Neutrophil (primary cell): ENCODE measurements around the gene C3orf52.
"Not testable (repeated sequence)": the region's sequence is repeated elsewhere in the genome, so short reads cannot be mapped to it uniquely, and the experiment has no call there.

Source experiments
- H3K27ac ChIP-seq: fragments of 200-600 bp; sonication (generic); 2 replicates; pipeline ENCODE4 v1.5.1; 2016; ENCODE audit warnings: mild to moderate bottlenecking, moderate library complexity
- H3K27me3 ChIP-seq: fragments of 200-600 bp; sonication (generic); 2 replicates; pipeline ENCODE4 v1.6.0; 2016; ENCODE audit warnings: mild to moderate bottlenecking
- H3K36me3 ChIP-seq: fragments of 200-600 bp; sonication (generic); 2 replicates; pipeline ENCODE4 v1.5.1; 2017
- H3K4me1 ChIP-seq, 2 experiments: fragments of 200-600 bp in 1 of 2; sonication (generic) in 1 of 2; 1 replicate in 1 of 2; 2 replicates in 1 of 2; pipeline versions ENCODE4 v1.5.1 to v1.6.1; 2013 to 2016; ENCODE audit warnings: low read depth in 1 of 2, low read length in 1 of 2, mild to moderate bottlenecking in 1 of 2, moderate library complexity in 1 of 2; ENCODE audit not compliant: control insufficient read depth in 1 of 2, insufficient read depth in 1 of 2
- H3K4me3 ChIP-seq, 2 experiments: fragments of 200-600 bp in 1 of 2; sonication (generic) in 1 of 2; 1 replicate in 1 of 2; 2 replicates in 1 of 2; pipeline ENCODE4 v1.5.1; 2013 to 2016; ENCODE audit warnings: low read depth in 1 of 2, low read length in 1 of 2, mild to moderate bottlenecking in 1 of 2, moderate library complexity in 1 of 2
- H3K9me3 ChIP-seq: fragments of 200-600 bp; sonication (generic); 2 replicates; pipeline ENCODE4 v1.5.1; 2016
- TF ChIP-seq, protein P1 (sequence below): fragments of 200-600 bp; sonication (generic); IDR thresholded peaks from 2 replicates; pipeline ENCODE4 v1.5.1; 2016; ENCODE audit warnings: antibody characterized with exemption

The C3orf52 gene, protein sequence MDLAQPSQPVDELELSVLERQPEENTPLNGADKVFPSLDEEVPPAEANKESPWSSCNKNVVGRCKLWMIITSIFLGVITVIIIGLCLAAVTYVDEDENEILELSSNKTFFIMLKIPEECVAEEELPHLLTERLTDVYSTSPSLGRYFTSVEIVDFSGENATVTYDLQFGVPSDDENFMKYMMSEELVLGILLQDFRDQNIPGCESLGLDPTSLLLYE

DNA sequence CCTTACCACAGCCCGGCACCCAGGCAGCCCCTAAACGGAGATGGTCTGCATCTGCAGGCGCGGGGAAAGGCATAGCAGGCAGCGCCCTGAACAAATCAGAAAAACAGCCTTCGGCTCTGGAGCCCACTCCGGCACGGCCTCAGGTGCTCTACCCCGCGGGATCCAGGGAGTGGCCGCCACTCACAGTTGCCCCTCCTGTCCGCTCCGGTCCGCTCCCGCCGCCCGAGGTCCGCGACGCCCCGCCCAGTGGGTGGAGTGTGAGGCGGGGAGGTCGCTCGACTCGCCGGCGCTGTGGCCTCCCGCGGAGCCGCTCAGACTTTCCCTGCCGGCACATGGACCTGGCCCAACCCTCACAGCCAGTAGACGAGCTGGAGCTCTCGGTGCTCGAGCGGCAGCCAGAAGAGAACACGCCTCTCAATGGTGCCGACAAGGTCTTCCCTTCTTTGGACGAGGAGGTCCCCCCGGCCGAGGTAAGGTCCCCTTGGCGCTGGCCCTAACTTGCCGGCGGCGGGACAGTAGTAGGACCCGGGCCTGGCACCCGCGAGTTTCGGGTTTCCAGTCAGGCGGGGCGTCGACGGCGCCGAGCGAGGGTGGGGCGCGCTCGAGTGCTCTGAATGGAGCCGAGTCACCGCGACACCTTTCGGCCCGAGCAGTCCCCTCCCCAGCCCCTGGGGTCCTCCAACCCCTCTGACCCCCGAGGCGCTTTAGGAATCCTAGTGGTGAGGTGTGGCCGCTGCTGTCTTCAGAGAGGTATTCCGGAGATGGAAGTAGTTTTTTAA, at the start of gene C3orf52:
Gene C3orf52 (plus strand): TSS at position 314 of the 779 bp plus-strand sequence. CDS start 19 bp downstream, at position 333.
- Histone ChIP-seq H3K36me3 (no peaks in the 10 kb centered on the region), H3K27me3 (peaks cover 85% of the 10 kb centered on the region), H3K4me3 (peak within 1 kb of the TSS; percentile 32 to 57), H3K4me1 (peaks cover 25 to 30% of the 10 kb centered on the region in 2 experiments), H3K27ac (no peak within 1 kb of the TSS), H3K9me3 (no peaks in the 10 kb centered on the region)
- TF ChIP-seq, protein P1, sequence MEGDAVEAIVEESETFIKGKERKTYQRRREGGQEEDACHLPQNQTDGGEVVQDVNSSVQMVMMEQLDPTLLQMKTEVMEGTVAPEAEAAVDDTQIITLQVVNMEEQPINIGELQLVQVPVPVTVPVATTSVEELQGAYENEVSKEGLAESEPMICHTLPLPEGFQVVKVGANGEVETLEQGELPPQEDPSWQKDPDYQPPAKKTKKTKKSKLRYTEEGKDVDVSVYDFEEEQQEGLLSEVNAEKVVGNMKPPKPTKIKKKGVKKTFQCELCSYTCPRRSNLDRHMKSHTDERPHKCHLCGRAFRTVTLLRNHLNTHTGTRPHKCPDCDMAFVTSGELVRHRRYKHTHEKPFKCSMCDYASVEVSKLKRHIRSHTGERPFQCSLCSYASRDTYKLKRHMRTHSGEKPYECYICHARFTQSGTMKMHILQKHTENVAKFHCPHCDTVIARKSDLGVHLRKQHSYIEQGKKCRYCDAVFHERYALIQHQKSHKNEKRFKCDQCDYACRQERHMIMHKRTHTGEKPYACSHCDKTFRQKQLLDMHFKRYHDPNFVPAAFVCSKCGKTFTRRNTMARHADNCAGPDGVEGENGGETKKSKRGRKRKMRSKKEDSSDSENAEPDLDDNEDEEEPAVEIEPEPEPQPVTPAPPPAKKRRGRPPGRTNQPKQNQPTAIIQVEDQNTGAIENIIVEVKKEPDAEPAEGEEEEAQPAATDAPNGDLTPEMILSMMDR: no peak

DNA sequence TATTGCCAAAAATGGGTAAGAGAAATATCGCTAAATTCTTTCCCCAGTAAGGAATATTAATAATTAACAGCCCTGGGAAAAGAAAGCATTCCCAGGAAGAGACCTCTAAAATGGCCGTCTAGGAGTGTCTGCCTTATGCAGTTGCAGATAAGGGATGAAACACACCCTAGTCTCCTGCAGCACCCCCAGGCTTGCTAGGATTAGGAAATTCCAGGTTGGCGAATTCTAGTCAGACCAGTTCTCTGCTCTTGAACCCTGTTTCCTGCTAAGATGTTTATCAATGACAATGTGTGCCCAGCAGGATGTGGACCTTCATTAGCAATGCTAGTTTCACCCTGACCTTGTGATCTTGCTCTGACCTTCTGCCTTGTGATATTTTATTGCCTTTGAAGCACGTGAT, 49.0 kb upstream of the C3orf52 start:
- H3K36me3 ChIP-seq, H3K27ac ChIP-seq, H3K4me1 ChIP-seq, H3K27me3 ChIP-seq, H3K4me3 ChIP-seq, H3K9me3 ChIP-seq: not testable (repeated sequence)

DNA sequence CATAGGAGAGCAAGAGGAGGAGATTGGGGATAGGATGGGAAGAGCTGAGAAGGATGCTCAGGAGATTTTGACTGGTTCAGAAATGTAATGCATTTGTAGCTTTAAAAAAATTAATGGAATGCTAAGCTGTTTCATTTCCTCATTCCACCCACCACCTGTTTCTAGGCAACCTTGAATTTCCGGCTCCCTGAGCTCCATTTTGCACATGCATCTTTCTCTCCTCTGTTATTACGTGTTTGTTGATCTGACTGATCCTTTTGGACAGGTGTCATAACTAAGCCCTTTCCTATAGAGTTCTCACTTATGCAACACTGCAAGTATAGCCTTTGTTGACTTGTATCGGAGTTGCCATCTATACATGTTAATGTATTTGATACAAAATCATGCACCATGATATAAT, 47.3 kb upstream of the C3orf52 start:
- no peak overlapping the region for H3K4me3 ChIP-seq
- no peaks in the 10 kb centered on the region for H3K27me3 ChIP-seq
- H3K27ac ChIP-seq: no peak overlapping the region
- H3K4me1 ChIP-seq: peaks cover 0 to 2% of the 10 kb centered on the region in 2 experiments
- TF ChIP-seq, protein P1: no peak
- no peaks in the 10 kb centered on the region for H3K36me3 ChIP-seq
- H3K9me3 ChIP-seq: no peaks in the 10 kb centered on the region

DNA sequence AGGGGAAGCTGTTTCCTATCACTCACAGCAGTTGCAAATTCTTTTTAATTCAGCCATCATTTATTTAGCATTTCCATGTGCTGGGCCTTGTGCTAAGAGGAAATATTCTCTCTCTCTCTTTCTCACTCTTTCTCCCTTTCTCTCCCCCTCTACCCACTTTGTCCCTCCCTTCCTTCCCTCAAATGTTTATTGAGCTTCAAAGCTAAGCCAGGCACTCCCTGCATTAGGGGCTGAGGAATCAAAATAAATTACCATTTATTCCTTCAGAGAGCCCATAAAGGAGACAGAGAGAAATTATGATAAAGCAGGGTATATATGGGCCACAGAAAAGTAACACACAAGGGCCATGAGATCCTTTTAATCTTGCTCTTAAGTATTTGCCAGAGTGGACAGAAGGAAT, 44.9 kb upstream of the C3orf52 start:
- Histone ChIP-seq H3K36me3 (no peaks in the 10 kb centered on the region), H3K4me1 (peaks cover 0 to 4% of the 10 kb centered on the region in 2 experiments), H3K27me3 (no peaks in the 10 kb centered on the region), H3K4me3 (no peak overlapping the region), H3K27ac (no peak overlapping the region), H3K9me3 (no peaks in the 10 kb centered on the region)
- TF ChIP-seq, protein P1: no peak

DNA sequence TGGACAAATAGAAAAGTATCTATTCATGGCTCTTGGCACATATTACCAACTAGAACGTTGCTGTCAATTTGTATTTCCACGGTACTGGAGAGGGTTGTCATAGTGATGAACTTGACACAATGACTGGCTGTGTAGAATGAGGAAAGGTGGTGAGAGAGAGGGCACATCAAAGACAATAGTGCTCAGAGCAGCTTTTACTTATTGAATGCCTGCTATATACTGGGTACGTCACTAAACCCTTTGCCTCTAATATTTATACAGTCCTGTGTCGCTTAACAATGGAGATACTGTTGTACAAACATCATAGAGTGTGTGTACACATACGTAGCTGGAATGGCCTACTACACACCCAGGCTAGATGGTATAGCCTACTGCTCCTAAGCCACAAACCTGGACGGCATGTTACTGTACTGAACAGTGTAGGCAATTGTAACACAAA, 43.3 kb upstream of the C3orf52 start:
- H3K4me1 ChIP-seq: peaks cover 0 to 4% of the 10 kb centered on the region in 2 experiments
- no peak overlapping the region for H3K4me3 ChIP-seq
- TF ChIP-seq, protein P1: no peak
- no peaks in the 10 kb centered on the region for H3K36me3 ChIP-seq
- no peaks in the 10 kb centered on the region for H3K27me3 ChIP-seq
- no peaks in the 10 kb centered on the region for H3K9me3 ChIP-seq
- no peak overlapping the region for H3K27ac ChIP-seq

DNA sequence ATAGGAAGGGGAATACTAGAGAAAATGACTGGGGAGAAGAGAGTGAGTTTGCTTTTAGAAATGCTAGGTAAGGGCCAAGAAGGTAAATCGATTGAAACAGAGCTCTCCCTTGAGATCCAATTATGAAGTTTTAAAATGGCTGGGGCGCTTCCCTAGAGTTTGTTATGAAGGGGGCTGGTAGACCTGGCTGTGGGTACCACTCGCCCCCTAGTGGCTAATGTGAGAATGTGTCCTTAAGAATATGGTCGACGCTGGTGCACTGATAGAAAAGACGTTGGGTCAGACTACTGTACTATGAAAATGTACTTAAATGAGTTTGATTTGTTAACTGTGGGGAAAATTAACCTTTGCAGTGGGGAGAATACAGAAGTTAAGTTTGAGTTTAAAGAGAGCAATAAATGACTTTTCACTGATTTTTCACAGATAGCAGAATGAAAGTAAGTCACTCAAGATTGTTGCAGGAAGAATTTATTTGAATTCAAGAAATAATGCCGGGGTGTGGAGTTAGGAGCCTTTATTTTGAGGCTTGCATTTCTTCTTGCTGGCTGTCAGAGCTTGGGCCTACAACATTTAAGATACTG, 42.5 kb upstream of the C3orf52 start:
- no peaks in the 10 kb centered on the region for H3K27me3 ChIP-seq
- no peaks in the 10 kb centered on the region for H3K9me3 ChIP-seq
- H3K4me3 ChIP-seq: no peak overlapping the region
- H3K36me3 ChIP-seq: no peaks in the 10 kb centered on the region
- TF ChIP-seq, protein P1: peak; percentile 71
- peaks cover 0 to 4% of the 10 kb centered on the region in 2 experiments for H3K4me1 ChIP-seq
- no peak overlapping the region for H3K27ac ChIP-seq
